Urinary bladder (tissue), 4 donors: ENCODE data around the gene PDF. TPM values are rescaled to one million over a fixed set of nuclear protein-coding genes. Genes with fewer than 3 reads are reported as not detected.
A peak's percentile ranks its signal among the peaks of the same experiment; 100 is the strongest.

Experiments used
- DNase-seq: peaks from one replicate; pipeline ENCODE4 v3.0.0-alpha.2; 2015; ENCODE audit errors: extremely low spot score
- H3K27ac ChIP-seq: one replicate; pipeline ENCODE4 v1.5.1; 2013; ENCODE audit warnings: low read depth, mild to moderate bottlenecking, moderate library complexity
- H3K36me3 ChIP-seq: one replicate; pipeline ENCODE4 v1.6.1; 2013; ENCODE audit warnings: mild to moderate bottlenecking, moderate library complexity; ENCODE audit not compliant: insufficient read depth
- H3K4me1 ChIP-seq: one replicate; pipeline ENCODE4 v1.6.1; 2013; ENCODE audit warnings: mild to moderate bottlenecking, moderate library complexity; ENCODE audit not compliant: insufficient read depth
- H3K4me3 ChIP-seq: one replicate; pipeline ENCODE4 v1.5.1; 2013; ENCODE audit warnings: low read depth, low read length
- WGBS: extraction: QIAGEN DNeasy Blood & Tissue Kit; methylation state at CpG from one replicate; pipeline ENCODE4 v1.1.7; 2013; 5-methylcytosine and 5-hydroxymethylcytosine counted together
- polyA plus RNA-seq: library from polyadenylated mRNA; stranded (reverse); fragments of 200-250 nt; gene quantifications from one replicate; pipeline ENCODE4 v1.2.3, GENCODE V29; 2013
- total RNA-seq: library from RNA; depleted of rRNA; stranded (reverse); fragments of >200 nt; gene quantifications from one replicate; pipeline ENCODE4 v1.2.3, GENCODE V29; 2014
- donor health status: healthy with polysubstance abuse.
- donor health status: healthy.

PDF gene
- total and polyA plus RNA-seq, 2 donors = 4.7 to 6.7 TPM

- Histone ChIP-seq H3K4me1 (no peaks in the 10 kb centered on the region), H3K36me3 (peaks cover 3% of the 10 kb centered on the region), H3K4me3 (no peak within 1 kb of the TSS), H3K27ac (no peak within 1 kb of the TSS)
- no peak for DNase-seq
- WGBS = 85% methylated on average over 12 of the region's 12 CpGs
Observed at GRCh38 chr16:69351309-69352027, 21.1 kb upstream of the PDF start, which contains the start of gene TMED6. Gene TMED6, minus strand, starts transcription at chr16:69351786. Its CDS starts 33 bp downstream, at chr16:69351753.

- WGBS = 68% methylated on average over 6 of the region's 6 CpGs
- Histone ChIP-seq H3K27ac (no peak overlapping the region), H3K4me3 (no peak overlapping the region), H3K4me1 (no peaks in the 10 kb centered on the region), H3K36me3 (peaks cover under 1% of the 10 kb centered on the region)
- no peak for DNase-seq
Observed at GRCh38 chr16:69350536-69351133, 20.2 kb upstream of the PDF start.

- Histone ChIP-seq H3K4me1 (no peaks in the 10 kb centered on the region), H3K36me3 (no peaks in the 10 kb centered on the region), H3K4me3 (no peak overlapping the region), H3K27ac (no peak overlapping the region)
- WGBS = 89% methylated on average over 10 of the region's 10 CpGs
- DNase-seq = no peak
Observed at GRCh38 chr16:69349536-69349935, 19.1 kb upstream of the PDF start.

DNA sequence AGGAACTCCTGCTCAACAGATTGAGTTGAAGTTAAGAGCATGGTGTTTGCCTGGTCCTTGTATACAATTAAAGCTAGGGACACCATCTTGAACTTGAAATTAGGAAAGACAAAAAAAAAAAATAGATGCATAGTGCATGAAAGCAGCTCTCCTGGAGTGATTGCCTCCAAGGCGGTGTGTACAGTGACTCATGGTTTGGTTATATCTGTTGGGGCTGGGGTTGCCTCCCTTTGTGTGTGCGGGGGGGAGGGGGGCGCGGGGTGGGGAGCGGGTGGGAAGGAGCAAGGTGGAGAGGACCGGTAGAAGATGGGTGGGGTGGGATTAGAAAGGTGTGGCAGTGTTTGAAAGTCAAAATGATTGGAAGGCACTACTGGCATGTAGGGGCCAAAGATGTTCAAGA lies 17.8 kb upstream of the PDF start:
- Histone ChIP-seq H3K36me3 (no peaks in the 10 kb centered on the region), H3K4me1 (no peaks in the 10 kb centered on the region), H3K4me3 (no peak overlapping the region), H3K27ac (no peak overlapping the region)
- 95% methylated on average over 6 of the region's 6 CpGs for WGBS
- no peak for DNase-seq

GRCh38 chr16:69346683-69347082 lies 16.3 kb upstream of the PDF start:
- no peaks in the 10 kb centered on the region for H3K4me1 ChIP-seq
- whole genome bisulfite sequencing = 77% methylated on average over 6 of the region's 6 CpGs
- no peak overlapping the region for H3K27ac ChIP-seq
- DNase-seq = no peak
- H3K36me3 ChIP-seq = no peaks in the 10 kb centered on the region
- H3K4me3 ChIP-seq = no peak overlapping the region

DNA sequence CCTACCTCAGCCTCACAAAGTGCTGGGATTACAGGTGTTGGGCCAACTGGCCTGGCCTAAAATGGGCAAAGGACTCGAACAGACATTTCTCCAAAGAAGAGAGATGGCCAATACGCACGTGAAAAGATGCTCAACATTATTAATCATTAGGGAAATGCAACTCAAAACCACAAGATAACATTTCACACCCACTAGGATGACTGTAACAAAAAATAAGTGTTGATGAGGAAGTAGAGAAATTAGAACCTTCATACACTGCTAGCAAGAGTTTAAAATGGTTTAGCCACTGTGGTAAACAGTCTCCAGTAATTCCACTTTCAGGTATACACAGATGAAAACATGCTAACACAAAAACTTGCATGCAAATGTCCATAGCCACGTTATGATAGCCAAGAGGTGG lies 15.5 kb upstream of the PDF start:
- DNase-seq = no peak
- no peaks in the 10 kb centered on the region for H3K36me3 ChIP-seq
- no peaks in the 10 kb centered on the region for H3K4me1 ChIP-seq
- H3K4me3 ChIP-seq = no peak overlapping the region
- 82% methylated on average over 4 of the region's 4 CpGs for WGBS
- H3K27ac ChIP-seq = no peak overlapping the region

DNA sequence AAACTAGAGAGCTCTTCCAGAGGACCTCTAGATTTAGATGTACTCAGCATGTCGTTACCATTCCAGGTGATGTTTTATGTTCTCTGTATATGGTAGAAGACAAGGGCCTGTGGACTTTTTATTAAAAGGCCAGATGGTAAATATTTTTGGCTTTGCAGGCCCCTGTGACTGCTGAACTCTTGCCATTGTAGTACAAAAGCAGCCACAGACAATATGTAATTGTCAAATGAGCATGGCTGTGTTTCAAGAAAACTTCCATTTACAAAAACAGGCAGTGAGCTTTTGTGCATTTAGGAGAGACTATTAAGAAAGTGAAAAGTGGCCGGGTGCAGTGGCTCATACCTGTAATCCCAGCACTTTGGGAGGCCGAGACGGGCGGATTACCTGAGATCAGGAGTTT lies 13.8 kb upstream of the PDF start:
- Histone ChIP-seq H3K27ac (no peak overlapping the region), H3K4me3 (no peak overlapping the region), H3K36me3 (no peaks in the 10 kb centered on the region), H3K4me1 (no peaks in the 10 kb centered on the region)
- 94% methylated on average over 5 of the region's 5 CpGs for WGBS
- DNase-seq = no peak

DNA sequence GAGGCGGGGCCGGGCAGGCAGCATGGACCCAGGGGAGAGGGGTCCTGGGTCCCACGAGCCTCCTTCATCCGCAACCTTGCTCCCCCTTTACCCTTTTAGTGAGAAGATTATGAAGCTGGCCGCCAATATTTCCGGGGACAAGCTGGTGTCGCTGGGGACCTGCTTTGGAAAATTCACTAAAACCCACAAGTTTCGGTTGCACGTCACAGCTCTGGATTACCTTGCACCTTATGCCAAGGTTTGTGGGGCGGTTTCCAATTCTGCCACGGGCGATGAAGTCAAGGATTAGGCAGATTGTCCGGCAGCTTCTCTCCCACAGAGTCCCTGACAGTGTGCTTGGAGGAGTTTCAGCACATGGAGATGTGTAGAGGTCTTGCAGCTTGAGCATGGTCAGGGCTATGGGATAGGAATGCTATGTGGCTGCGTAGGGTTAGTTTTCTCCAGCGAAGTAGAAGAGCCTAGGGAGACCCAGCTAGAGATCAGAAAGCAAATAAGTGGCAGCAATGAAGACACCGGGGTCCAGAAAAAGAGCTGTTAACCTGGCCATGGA lies 9.8 kb upstream of the PDF start:
- Histone ChIP-seq H3K36me3 (no peaks in the 10 kb centered on the region), H3K27ac (peak overlapping the region; percentile 76), H3K4me3 (peak overlapping the region; percentile 88), H3K4me1 (no peaks in the 10 kb centered on the region)
- no peak for DNase-seq
- WGBS = 7% methylated on average over 16 of the region's 16 CpGs

- under 1% methylated on average over 77 of the region's 77 CpGs for WGBS
- peaks cover 2% of the 10 kb centered on the region for H3K36me3 ChIP-seq
Observed at GRCh38 chr16:69339289-69340094, 9.1 kb upstream of the PDF start, which contains the start of the genes COG8 and NIP7. Gene COG8, minus strand, starts transcription at chr16:69339564. Its CDS starts 12 bp downstream, at chr16:69339552. Gene NIP7, plus strand, starts transcription at chr16:69339772. Its CDS starts 58 bp downstream, at chr16:69339830.

DNA sequence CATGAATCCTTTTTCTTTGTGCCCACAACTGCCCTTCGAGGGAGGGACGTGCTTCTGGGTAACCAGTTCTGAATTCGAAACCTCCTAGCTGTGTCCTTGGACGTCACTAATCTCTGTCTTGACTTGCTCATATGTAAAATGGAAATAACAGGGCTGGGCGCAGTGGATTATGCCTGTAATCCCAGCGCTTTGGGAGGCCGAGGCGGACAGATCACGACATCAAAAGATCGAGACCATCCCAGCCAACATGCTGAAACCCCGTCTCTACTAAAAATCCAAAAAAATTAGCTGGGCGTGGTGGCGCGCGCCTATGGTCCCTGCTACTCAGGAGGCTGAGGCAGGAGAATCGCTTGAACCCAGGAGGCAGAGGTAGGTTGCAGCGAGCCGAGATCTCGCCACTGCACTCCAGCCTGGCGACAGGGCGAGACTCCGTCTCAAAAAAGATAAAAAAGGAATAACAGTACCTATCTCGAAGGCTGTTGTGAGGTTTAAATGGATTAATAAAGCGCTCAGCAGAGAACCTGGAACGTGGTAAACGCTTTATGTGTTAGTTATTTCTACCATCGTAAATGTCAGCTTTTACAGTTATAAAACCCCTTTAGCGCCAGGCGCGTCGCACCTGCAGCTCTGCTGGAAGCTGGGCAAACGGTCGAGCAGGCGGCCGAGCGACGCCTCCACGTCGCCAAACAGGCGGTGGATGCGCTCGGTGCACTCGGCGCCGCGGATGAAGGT lies 8.3 kb upstream of the PDF start:
- H3K4me3 ChIP-seq = peak overlapping the region; percentile 88
- H3K36me3 ChIP-seq = peaks cover 6% of the 10 kb centered on the region
- no peak for DNase-seq
- no peaks in the 10 kb centered on the region for H3K4me1 ChIP-seq
- H3K27ac ChIP-seq = peak overlapping the region; percentile 86
- 15% methylated on average over 46 of the region's 46 CpGs for WGBS

More at GRCh38 chr16:69339289-69340094, 9.1 kb upstream of the PDF start, which contains the start of the genes COG8 and NIP7:
- H3K27ac ChIP-seq = peak within 1 kb of the TSS; percentile 86
- peak; percentile 97 for DNase-seq
- H3K4me1 ChIP-seq = no peaks in the 10 kb centered on the region
- peak within 1 kb of the TSS; percentile 88 for H3K4me3 ChIP-seq

- no peak for DNase-seq
- Histone ChIP-seq H3K36me3 (peaks cover 6% of the 10 kb centered on the region), H3K4me1 (no peaks in the 10 kb centered on the region), H3K27ac (no peak overlapping the region), H3K4me3 (no peak overlapping the region)
- WGBS = 94% methylated on average over 9 of the region's 9 CpGs
Observed at GRCh38 chr16:69334696-69335095, 4.3 kb upstream of the PDF start.

GRCh38 chr16:69329369-69330285 lies 761 bp downstream of the PDF start:
- Histone ChIP-seq H3K27ac (no peak overlapping the region), H3K36me3 (peaks cover 5% of the 10 kb centered on the region), H3K4me3 (peak overlapping the region; percentile 73), H3K4me1 (no peaks in the 10 kb centered on the region)
- 7% methylated on average over 77 of the region's 77 CpGs for WGBS
- DNase-seq = no peak
